Activated naive CD4-positive, alpha-beta T cell treated with anti-CD3 and anti-CD28 coated beads, Interleukin-2, amount 10 ng/mL, durations not matched to agents 7 days and 5 days (primary cell): ENCODE measurements around the gene LAMB2.
A peak's percentile ranks its signal among the peaks of the same experiment; 100 is the strongest.

Source experiments
- CTCF ChIA-PET: fragments of 350-600 bp; sonication (Branson Sonifier 250); formaldehyde crosslinking; loops from one replicate; lab custom pipeline; 2021; ENCODE audit warnings: antibody characterized with exemption; lab: Charles Lee
- DNase-seq: peaks from one replicate; pipeline ENCODE4 v3.0.0-alpha.2; 2020
- H3K27ac Mint-ChIP-seq: one replicate; pipeline ENCODE4 v1.8.0; 2021; ENCODE audit warnings: mild to moderate bottlenecking, moderate library complexity, mixed read lengths
- H3K27me3 Mint-ChIP-seq: one replicate; pipeline ENCODE4 v1.8.0; 2021; ENCODE audit warnings: mild to moderate bottlenecking, mixed read lengths
- H3K36me3 Mint-ChIP-seq: one replicate; pipeline ENCODE4 v1.8.0; 2021; ENCODE audit warnings: mixed read lengths
- H3K4me1 Mint-ChIP-seq: one replicate; pipeline ENCODE4 v1.8.0; 2021; ENCODE audit warnings: mixed read lengths
- H3K4me3 Mint-ChIP-seq: one replicate; pipeline ENCODE4 v1.8.0; 2021; ENCODE audit warnings: mild to moderate bottlenecking, moderate library complexity, mixed read lengths
- H3K9me3 Mint-ChIP-seq: one replicate; pipeline ENCODE4 v1.8.0; 2021; ENCODE audit warnings: mixed read lengths

The LAMB2 gene

DNA sequence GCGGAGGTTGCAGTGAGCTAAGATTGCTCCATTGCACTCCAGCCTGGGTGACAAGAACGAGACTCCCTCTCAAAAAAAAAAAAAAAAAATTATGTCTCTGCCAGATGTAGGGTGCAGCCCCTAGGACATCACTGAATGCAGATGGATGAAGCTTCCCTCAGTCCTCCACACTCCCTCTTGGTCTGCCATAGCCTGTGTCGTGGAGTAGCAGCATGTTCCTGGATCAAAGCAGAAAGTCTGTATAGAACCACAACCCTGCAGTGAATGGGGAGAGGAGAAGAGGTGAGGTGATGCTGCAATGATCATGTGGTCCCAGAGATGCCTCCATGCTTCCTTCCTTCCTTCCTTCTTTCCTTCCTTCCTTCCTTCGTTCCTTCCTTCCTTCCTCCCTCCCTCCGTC lies 15.3 kb upstream of the LAMB2 start:
- no peak overlapping the region for H3K27ac Mint-ChIP-seq
- no peak for DNase-seq
- CTCF ChIA-PET: no interaction called here
- no peak overlapping the region for H3K4me3 Mint-ChIP-seq
- H3K9me3 Mint-ChIP-seq: no peaks in the 10 kb centered on the region
- peaks cover 4% of the 10 kb centered on the region for H3K27me3 Mint-ChIP-seq
- H3K4me1 Mint-ChIP-seq: no peaks in the 10 kb centered on the region
- H3K36me3 Mint-ChIP-seq: no peaks in the 10 kb centered on the region

DNA sequence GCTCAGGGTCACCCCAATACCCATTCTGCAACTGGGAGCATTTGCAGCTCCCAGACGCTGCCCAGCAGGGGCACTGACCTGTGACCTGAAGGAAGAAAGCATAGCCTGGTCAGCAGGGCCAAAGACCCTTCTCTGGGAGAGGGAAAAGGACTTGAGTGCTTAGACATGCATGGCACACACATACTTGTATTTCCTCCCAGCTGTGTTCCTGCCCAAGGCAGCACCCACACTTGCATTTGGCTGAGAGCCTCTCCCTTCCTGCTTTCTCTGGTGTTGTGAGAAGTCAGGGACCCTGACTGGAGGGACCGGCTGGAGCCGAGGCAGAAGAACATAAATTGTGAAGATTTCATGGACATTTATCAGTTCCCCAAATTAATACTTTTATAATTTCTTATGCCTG lies 7.2 kb upstream of the LAMB2 start:
- DNase-seq: no peak
- peaks cover 36% of the 10 kb centered on the region for H3K27me3 Mint-ChIP-seq
- H3K4me3 Mint-ChIP-seq: no peak overlapping the region
- CTCF ChIA-PET: no interaction called here
- H3K36me3 Mint-ChIP-seq: no peaks in the 10 kb centered on the region
- no peaks in the 10 kb centered on the region for H3K4me1 Mint-ChIP-seq
- no peak overlapping the region for H3K27ac Mint-ChIP-seq
- H3K9me3 Mint-ChIP-seq: peaks cover 7% of the 10 kb centered on the region

DNA sequence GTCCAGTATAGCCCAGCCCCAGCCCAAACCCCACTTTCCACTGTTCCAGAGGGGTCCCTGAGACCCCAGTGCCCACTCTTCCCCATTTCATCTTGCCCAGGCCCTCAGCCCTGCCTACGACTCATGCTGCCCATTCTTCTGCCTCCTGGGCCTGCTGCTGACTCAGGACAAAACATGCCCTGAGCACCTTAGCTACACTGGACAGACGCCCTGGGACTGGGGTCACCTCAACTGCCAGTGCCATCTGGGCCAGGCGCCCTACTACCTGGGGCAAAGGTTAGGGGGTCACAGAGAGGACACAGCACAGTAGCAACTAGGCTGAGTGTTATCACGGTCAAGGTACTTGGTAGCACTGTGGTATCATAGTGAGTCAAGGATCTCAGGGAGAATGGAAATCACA lies 2.6 kb upstream of the LAMB2 start:
- Mint-ChIP-seq H3K9me3 (no peaks in the 10 kb centered on the region), H3K4me1 (peaks cover 4% of the 10 kb centered on the region), H3K36me3 (no peaks in the 10 kb centered on the region), H3K27ac (no peak overlapping the region), H3K27me3 (peaks cover 70% of the 10 kb centered on the region), H3K4me3 (no peak overlapping the region)
- DNase-seq: no peak
- CTCF ChIA-PET: no interaction called here

DNA sequence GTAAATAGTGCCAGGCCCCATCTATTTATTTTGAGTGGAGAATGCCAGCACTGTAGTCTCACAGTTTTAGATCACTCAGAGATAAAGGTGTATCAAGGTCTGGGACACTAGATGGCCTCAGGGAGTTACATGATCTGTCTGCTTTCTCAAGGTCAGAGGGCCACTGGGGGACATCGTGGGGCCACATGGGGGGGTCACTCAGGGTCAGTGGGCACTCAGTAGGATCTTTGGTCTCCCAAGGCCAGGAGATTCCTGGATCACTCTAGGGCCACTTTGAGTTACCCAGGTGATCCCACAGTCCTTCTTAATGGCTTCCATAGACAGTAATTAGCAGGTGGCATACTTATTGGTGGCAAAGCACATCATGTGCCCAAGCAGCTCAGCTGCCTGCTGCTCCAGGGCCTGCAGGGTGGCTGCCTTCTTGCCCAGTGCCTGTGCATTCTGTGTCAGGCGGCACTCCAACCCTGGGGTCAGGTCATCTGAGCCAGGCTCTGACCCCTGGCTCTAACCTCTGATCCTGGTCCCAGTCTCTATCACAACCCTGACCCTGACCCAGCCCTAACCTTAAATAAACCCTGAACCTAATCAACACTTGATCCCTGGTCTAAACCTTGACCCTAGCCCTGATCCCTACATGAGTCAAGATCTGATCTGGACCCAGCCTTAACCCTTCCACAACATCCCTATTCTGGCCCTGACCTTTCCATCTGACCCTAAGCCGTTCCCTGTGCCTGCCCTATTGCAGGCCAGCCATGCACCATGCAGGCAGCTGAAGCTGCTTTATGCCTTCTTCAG lies 1.8 kb upstream of the LAMB2 start:
- no peak overlapping the region for H3K27ac Mint-ChIP-seq
- no peaks in the 10 kb centered on the region for H3K36me3 Mint-ChIP-seq
- H3K4me3 Mint-ChIP-seq: no peak overlapping the region
- H3K27me3 Mint-ChIP-seq: peaks cover 66% of the 10 kb centered on the region
- H3K4me1 Mint-ChIP-seq: peaks cover 4% of the 10 kb centered on the region
- CTCF ChIA-PET: no interaction called here
- no peaks in the 10 kb centered on the region for H3K9me3 Mint-ChIP-seq
- DNase-seq: no peak

DNA sequence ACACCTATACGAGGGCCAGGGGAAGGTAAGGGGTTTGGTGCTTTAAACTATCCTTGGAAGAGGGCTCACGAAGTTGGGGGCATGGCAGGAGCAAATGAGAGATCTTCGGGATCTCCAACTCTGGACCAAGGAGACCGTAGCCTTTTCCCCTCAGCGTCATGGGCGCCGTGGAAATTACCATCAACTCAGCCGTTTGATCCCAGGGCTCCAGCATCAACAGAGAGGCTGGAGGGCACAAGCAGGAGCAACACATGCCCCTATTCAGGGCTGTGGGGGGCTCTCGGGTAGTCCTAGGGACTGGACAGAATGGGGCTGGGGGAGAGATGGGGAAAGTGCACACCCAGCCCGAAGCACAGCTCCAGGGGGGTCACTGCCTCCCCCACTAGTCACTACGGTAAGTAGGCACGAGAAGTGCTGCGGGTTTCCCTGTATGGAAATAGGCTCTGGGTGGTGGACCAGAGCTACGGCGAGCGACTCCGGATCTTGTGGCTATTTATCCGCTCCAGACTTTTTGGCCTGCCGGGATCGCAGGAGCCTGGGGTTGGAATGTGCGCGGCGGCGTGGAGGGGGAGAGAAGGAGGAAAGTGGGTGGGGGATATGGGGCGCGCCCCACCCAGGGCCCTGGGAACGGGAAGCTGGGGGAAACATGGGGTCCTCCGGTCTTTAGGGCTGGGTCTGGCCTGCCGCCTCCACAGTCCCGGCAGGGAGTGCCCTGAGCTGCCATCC lies 539 bp upstream of the LAMB2 start:
- H3K27me3 Mint-ChIP-seq: peaks cover 62% of the 10 kb centered on the region
- no peaks in the 10 kb centered on the region for H3K36me3 Mint-ChIP-seq
- H3K4me1 Mint-ChIP-seq: peaks cover 4% of the 10 kb centered on the region
- no peak overlapping the region for H3K4me3 Mint-ChIP-seq
- CTCF ChIA-PET: no interaction called here
- no peak overlapping the region for H3K27ac Mint-ChIP-seq
- no peak for DNase-seq
- no peaks in the 10 kb centered on the region for H3K9me3 Mint-ChIP-seq

DNA sequence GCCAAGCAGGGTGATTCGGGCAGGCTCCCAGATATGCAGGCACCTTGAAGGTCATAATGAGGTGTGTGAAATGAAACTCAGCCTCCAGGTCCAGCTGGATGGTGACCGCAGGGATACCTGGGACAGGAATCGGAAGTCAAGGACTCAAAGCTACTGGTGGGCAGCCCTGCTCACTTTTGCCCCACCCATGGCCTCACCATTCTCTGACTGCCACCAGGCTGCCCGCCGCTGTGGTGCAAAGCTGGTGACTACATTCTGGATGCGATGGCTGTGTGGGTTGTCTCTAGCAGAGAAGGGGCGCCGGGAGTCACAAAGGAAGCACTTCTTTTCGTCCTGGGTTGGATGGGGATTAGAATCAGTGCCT lies 795 bp downstream of the LAMB2 start:
- Mint-ChIP-seq H3K36me3 (no peaks in the 10 kb centered on the region), H3K4me1 (peaks cover 4% of the 10 kb centered on the region), H3K27me3 (peaks cover 52% of the 10 kb centered on the region), H3K9me3 (no peaks in the 10 kb centered on the region), H3K27ac (no peak overlapping the region), H3K4me3 (no peak overlapping the region)
- CTCF ChIA-PET: no interaction called here
- no peak for DNase-seq

DNA sequence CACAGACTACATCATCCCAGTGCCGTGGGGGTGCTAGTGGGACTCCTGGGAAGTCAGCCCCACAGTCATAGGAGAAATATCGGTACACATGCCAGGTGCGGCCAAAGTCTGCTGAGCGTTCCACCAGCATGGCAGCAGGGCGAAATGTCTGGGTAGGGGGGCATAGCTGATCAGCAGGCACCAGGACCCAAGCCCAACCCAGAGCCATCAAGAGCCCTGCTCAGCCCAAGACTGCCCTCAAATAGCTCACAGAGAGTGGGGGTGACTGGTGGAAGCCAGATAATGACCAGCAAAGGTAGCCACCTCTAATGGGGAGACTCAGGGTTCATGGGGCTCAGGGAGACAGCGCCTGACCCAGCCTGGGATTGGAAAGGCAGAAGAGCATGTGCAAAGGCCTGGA lies 1.3 kb downstream of the LAMB2 start:
- Mint-ChIP-seq H3K27ac (no peak overlapping the region), H3K36me3 (no peaks in the 10 kb centered on the region), H3K4me3 (no peak overlapping the region), H3K9me3 (no peaks in the 10 kb centered on the region), H3K27me3 (peaks cover 52% of the 10 kb centered on the region), H3K4me1 (peaks cover 4% of the 10 kb centered on the region)
- CTCF ChIA-PET: no interaction called here
- no peak for DNase-seq

DNA sequence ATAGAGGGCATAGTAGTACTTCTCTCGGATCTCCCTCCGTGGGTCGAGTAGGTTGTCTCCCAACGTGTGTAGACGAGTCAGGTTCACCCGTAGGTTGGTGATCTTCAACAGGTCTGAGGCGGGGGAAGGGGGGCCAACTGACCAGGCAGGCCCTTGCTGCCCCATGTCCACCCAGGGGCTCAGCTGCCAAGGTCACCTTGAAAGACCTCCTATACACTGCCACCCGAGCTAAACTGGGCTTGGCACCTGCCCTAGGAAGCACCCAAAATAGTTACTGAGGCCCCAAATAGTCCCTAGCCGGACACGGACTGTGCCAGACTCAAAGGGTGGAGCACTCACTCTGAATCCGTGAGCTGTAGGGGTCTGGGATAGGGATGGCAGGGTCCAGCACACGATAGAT lies 1.8 kb downstream of the LAMB2 start:
- no peak overlapping the region for H3K27ac Mint-ChIP-seq
- no peak overlapping the region for H3K4me3 Mint-ChIP-seq
- H3K9me3 Mint-ChIP-seq: no peaks in the 10 kb centered on the region
- CTCF ChIA-PET: interaction anchor here (1.2 kb wide), 1 partner anchor 27 kb away, joined by 4 read pairs; no protein-coding TSS in a partner anchor
- H3K4me1 Mint-ChIP-seq: peaks cover 4% of the 10 kb centered on the region
- H3K27me3 Mint-ChIP-seq: peaks cover 51% of the 10 kb centered on the region
- DNase-seq: no peak
- H3K36me3 Mint-ChIP-seq: no peaks in the 10 kb centered on the region

DNA sequence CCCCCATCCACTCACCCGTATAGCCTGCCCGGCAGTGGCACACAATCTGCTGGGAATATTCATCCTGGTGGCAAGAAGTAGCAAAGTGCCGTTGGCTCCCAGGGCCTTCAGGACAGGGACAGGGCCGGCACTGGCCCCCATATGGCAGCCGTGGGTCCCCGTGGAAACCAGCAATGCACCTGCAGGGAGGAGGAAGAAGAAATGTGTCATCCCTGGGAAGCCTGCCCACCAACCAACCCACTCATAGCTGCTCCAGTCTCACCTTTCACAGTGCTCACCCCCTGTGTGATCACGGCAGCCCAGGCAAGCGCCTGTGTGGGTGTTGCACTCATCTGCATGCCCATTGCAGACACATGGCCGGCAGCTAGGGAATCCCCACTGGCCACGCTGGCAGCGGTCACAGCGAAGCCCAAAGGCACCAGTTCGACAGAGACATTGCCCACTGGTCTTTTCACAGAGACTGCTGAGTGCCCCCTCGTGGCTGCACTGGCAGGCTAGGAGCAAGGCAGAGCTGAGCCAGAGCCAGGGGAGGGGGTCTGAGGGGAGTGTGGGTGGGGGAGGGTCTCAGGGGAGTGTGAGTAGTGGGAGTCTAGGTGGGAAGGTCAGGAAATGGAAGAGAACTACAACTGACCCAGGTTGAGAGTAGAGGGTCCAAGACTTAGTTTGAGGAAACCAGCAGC lies 7.7 kb downstream of the LAMB2 start:
- H3K4me3 Mint-ChIP-seq: no peak overlapping the region
- no peaks in the 10 kb centered on the region for H3K36me3 Mint-ChIP-seq
- no peak for DNase-seq
- CTCF ChIA-PET: no interaction called here
- no peak overlapping the region for H3K27ac Mint-ChIP-seq
- no peaks in the 10 kb centered on the region for H3K27me3 Mint-ChIP-seq
- peaks cover 11% of the 10 kb centered on the region for H3K4me1 Mint-ChIP-seq
- no peaks in the 10 kb centered on the region for H3K9me3 Mint-ChIP-seq

DNA sequence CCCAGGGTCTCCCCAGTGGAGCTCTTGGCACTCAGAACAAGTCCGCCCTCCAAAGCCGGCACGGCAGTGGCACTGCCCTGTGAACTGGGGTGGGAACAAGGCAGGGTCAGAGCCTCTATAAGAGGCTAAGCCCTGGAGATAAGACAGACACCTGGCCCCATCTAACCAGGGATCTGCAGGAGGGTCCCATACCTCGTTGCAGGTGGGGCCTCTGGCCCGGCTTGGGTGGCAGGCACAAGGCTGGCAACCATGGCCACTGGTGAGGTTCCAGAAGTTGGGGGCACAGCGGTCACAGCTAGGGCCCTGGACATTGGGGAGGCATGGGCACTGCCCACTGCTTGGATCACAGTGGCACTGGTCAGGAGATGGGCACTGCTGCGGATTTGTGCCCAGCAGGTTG lies 8.6 kb downstream of the LAMB2 start:
- Mint-ChIP-seq H3K27ac (no peak overlapping the region), H3K36me3 (peaks cover under 1% of the 10 kb centered on the region), H3K4me3 (no peak overlapping the region), H3K27me3 (no peaks in the 10 kb centered on the region), H3K9me3 (no peaks in the 10 kb centered on the region), H3K4me1 (peaks cover 18% of the 10 kb centered on the region)
- no peak for DNase-seq
- CTCF ChIA-PET: no interaction called here

DNA sequence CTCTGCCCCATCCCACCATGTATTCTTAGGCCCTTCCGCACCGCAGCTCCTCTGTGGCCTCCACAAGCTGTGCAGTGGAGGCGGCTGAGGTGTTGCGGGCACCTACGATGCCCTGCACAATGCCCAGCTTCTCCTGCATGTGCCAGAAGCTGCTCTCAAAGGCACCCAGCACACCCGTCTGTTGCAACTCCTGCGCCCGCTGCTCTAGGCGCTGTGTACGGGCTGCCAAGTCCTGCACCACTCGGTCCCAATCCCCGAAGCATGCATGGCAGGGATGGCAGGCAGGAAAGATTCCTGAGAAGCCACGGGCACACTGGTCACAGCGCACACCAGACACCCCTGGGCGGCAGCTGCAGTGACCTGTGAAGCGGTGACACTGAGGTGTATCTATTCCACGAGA lies 9.2 kb downstream of the LAMB2 start:
- no peak overlapping the region for H3K4me3 Mint-ChIP-seq
- DNase-seq: no peak
- CTCF ChIA-PET: interaction anchor here (1.5 kb wide), 1 partner anchor 29 kb away, joined by 4 read pairs; the partner anchor contains the start of gene QRICH1
- H3K4me1 Mint-ChIP-seq: peaks cover 23% of the 10 kb centered on the region
- H3K9me3 Mint-ChIP-seq: no peaks in the 10 kb centered on the region
- H3K27ac Mint-ChIP-seq: no peak overlapping the region
- no peaks in the 10 kb centered on the region for H3K27me3 Mint-ChIP-seq
- H3K36me3 Mint-ChIP-seq: peaks cover 5% of the 10 kb centered on the region

DNA sequence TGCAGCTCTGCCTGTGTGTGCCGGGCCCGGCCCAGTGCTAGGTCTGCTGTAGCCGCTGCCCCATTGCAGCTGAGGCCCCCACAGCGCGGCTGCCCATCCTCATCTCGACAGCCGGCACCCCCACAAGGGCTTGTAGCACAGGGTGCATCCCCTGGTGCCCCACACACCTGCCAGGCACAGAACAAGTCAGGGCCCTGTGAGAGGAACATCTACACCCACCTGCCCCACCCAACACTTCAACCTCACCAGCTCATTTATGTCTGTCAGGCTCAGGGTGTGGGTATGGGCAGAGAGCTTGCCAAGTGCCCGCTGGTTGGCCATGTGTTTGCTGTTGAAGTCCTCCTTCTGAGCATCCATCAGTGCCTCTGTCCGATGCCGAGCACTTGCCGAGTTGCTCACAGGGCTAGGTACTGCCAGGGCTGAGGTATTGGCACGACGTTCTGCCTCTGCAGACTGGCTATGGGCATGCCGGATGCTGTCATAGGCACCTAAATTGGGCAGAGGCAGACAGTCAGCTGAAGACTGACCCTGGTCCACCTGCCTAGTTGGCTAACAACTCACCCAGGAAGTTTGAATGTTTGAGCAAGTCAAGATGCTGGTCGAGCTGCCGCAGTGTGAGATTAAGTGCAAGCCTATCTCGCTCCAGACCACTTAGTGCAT lies 9.8 kb downstream of the LAMB2 start:
- Mint-ChIP-seq H3K9me3 (no peaks in the 10 kb centered on the region), H3K27ac (no peak overlapping the region), H3K27me3 (no peaks in the 10 kb centered on the region), H3K36me3 (peaks cover 7% of the 10 kb centered on the region), H3K4me3 (no peak overlapping the region), H3K4me1 (peaks cover 24% of the 10 kb centered on the region)
- DNase-seq: no peak
- CTCF ChIA-PET: interaction anchor here (1.5 kb wide), 1 partner anchor 29 kb away, joined by 4 read pairs; the partner anchor contains the start of gene QRICH1

DNA sequence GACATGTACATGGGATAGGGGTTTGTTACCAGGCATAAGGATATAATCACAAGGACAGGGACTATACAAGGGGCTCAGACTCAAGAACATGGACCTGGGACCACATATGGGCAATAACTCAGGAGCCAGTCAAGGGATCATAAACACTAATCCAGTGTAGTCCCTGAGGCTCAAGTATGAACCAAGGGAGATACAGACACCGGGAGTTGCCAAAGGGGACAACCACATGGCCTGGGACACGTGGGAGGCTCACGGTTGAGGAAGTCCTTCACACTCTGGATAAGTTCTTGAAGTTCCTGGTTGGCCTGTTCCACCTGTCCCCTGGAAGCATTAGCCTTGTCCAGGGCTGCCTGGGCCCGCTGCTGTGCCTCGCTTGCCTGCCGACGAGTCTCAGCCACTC lies 10.4 kb downstream of the LAMB2 start:
- no peaks in the 10 kb centered on the region for H3K27me3 Mint-ChIP-seq
- DNase-seq: no peak
- H3K27ac Mint-ChIP-seq: peak overlapping the region; percentile 92
- H3K36me3 Mint-ChIP-seq: peaks cover 10% of the 10 kb centered on the region
- H3K4me3 Mint-ChIP-seq: no peak overlapping the region
- peaks cover 24% of the 10 kb centered on the region for H3K4me1 Mint-ChIP-seq
- no peaks in the 10 kb centered on the region for H3K9me3 Mint-ChIP-seq
- CTCF ChIA-PET: interaction anchor here (1.5 kb wide), 1 partner anchor 28 kb away, joined by 4 read pairs; the partner anchor contains the start of gene QRICH1

DNA sequence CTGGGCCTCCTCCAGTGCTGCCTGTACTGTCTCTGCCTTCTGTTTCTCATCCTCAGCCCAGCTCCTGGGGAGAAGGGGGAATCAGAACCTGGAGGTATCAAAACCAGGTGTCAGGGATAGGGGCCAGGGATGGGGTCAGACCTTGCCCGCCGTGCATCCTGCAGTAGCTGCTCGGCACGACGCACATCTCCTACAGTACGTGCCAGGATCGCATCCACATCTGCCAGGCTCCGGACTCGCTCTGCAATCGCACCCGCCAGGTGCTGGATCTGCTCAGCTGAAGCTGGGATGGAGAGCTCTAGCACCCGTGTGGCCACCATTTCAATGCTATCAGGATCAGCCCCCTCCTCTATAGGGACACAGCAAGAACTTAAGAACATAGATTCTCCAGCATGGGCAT lies 10.8 kb downstream of the LAMB2 start:
- Mint-ChIP-seq H3K9me3 (no peaks in the 10 kb centered on the region), H3K27me3 (no peaks in the 10 kb centered on the region), H3K36me3 (peaks cover 13% of the 10 kb centered on the region), H3K27ac (peak overlapping the region; percentile 92), H3K4me1 (peaks cover 24% of the 10 kb centered on the region), H3K4me3 (peak overlapping the region; percentile 87)
- CTCF ChIA-PET: no interaction called here
- DNase-seq: no peak
